Measurements from ENCODE around the gene SPINK1.
"Not testable (repeated sequence)": the region's sequence is repeated elsewhere in the genome, so short reads cannot be mapped to it uniquely, and the experiment has no call there.

SPINK1 gene

DNA sequence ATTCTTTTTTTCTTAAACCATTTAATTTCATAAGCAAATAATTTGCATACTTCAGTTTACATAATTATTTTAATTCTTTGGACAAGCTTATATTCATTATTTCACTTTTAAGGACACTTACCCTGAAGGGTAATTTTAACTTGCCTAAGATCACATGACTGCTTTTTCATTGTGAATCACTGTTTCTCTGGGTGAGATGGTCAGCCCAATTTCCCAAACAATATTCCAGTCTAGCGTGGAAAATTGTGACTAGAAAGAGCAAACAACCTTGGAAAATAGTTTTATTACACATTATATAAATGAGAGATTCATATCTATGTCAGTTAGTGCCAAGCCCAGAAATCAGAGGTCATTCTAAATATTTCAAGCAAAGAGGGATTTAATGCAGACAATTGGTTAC, 27.5 kb downstream of the SPINK1 start:
- no peak for DNase-seq

GRCh38 chr5:147803161-147803560, 28.3 kb downstream of the SPINK1 start:
- not testable (repeated sequence) for DNase-seq

GRCh38 chr5:147801461-147801860, 30.0 kb downstream of the SPINK1 start:
- DNase-seq: no peak

DNA sequence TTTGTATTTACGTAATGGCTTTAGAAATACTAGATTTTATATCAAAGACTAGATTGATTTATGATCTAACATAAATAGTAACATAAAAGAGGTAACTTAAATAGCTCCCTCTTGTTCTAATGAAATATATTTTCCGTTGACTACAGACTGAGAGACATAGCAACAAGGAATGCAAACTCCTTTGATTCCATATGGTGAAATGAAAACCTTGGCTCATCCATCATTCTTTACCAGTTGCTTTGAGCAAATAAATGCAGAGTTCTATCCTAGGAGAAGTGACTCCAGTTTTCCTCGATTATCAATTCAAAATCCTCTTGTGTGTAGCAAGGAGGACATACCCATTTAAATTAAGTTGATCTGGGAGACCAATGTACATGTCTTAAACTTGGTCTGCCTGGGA, 31.0 kb downstream of the SPINK1 start:
- no peak for DNase-seq

DNA sequence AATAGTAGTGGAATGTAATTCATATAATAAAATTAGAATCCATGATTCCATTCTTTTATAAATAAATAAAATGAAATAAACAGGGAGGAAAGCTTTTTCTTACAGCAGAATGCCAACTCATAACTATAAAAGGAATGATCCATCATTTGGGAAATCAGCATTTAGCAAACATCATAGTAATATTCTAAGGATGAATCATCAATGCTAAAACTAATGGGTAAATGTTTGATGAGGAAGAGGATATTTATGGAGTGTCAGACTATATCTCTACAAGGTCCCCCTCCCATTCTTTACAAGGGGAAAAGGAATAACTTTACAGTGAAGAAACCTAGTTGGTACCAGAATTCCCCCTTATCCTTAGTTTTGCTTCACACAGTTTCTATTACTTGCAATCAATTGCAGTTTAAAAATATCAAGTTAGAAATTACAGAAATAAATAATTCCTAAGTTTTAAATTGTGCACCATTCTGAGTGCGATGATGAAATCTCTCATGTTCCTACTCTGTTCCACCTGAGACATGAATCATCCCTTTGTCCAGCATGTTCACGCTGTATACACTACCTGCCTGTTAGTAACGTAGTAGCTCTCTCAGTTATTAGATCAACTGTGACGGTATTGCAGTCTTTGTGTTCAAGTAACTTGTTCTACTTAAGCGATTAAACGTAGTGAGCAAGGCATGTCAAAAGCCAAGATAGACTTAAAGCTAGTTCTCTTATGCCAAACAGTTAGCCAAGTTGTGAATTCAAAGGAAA, 34.7 kb downstream of the SPINK1 start:
- no peak for DNase-seq

DNA sequence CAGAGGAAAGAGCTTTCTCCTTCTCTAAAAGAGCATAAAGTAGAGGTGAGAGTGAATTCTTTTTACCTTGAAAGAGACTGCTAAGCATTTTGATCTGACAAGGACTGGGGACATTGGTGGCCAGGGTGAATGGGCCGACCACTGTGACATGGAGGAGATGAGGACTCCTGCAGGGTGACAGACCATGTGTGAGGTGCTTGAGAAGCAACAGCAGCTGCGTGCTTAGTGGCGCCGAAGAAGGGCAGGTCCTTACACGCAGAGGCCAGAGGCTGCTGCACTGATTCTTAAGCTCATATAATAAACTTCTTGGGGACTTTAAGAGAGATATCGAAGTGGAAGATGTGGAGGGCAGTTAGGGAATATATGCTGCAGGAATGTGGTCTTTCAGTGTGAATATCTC, 40.3 kb downstream of the SPINK1 start:
- DNase-seq: no peak

- DNase-seq: no peak
Measured at GRCh38 chr5:147789820-147790219, 41.7 kb downstream of the SPINK1 start.

DNA sequence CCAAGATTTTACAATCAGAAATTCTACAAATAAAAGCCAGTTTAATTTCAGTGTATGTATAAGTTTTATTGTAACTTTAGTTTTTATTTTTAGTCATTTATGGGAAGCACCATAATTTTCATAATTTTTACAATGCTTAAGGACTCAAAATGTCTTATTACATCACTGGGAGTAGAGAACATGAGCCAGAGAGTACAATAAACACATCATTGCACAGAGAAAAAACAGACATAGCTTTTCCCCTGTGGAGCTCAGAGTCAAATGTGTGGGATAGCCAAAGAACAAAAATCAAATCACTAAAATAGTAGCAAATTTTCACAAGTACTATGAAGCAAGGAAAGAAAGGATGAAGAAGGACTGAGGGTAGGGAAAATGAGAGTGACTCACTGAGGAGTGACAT, 43.4 kb downstream of the SPINK1 start:
- DNase-seq: no peak

- no peak for DNase-seq
Measured at GRCh38 chr5:147786142-147786541, 45.3 kb downstream of the SPINK1 start.

- DNase-seq: no peak
Measured at GRCh38 chr5:147784146-147784987, 47.1 kb downstream of the SPINK1 start.

DNA sequence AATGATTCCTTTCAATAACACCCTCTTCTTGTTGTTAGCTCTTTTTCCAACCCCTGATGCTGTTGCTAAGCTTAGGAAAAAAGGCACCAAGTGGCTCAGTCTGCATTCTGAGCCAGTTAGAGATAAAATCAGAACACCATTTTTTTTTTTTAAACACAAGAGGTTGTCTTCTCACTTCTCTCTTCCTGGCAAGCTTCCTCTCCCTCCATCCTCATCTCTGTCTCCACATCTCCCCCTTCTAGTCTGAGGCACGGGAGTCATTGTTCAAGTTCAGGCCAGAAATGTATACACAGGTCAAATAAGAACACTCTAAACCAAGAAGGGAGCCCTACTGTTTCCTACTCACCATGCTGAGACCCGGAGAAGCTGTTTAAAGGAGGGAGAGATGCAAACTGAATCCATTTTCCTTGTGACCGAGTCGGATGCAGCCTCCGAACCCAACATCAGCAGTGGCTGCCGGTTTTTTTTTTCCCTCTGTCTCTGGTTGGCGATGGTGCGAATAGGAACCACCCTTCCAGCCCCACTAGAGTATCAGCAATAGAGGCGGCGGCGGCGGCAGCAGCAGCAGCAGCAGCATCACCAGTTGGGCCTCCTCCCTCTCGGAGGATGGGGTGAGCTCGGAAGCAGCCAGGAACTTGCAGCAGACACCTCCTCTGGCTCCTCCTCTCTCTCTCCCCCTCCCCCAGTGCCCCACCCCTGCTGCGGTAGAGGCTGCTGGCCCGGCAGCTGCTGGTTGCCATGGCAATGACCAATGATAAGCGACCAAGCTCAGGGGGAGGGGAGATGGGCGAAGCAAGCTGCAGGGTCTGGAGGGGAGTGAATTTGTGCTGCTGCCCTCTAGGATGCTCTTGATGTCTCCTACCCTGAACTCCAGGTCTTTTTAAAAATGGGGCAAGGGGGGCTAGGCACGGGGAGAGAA, 49.1 kb downstream of the SPINK1 start, which contains the start of gene JAKMIP2:
Gene JAKMIP2 (minus strand): TSS at position 619 of the 919 bp plus-strand sequence. CDS start 110,922 bp downstream, outside the sequence.
- peak; percentile 90 for DNase-seq

GRCh38 chr5:147780924-147781573, 50.4 kb downstream of the SPINK1 start:
- no peak for DNase-seq

GRCh38 chr5:147779694-147780093, 51.8 kb downstream of the SPINK1 start:
- no peak for DNase-seq

GRCh38 chr5:147776989-147777388, 54.5 kb downstream of the SPINK1 start:
- DNase-seq: no peak
